Measurements from ENCODE around the gene UGT1A9. TPM values are rescaled to one million over a fixed set of nuclear protein-coding genes. Genes with fewer than 3 reads are reported as not detected.
A peak's percentile ranks its signal among the peaks of the same experiment; 100 is the strongest.

The UGT1A9 gene
- total and polyA plus RNA-seq, 2 of the 13 experiments (the other 11 are each of a cell fraction or from before 2014, with no cell fraction given): 0.07 TPM; not detected in 1

- TF ChIP-seq YEATS2 (CRISPR knock-in tag; IDR thresholded peaks at IDR 0.05; ENCODE audit: borderline replicate concordance) (peak; percentile 66; the same call in 1 of the 2 replicates), MYPOP (CRISPR knock-in tag; IDR thresholded peaks at IDR 0.05) (0 out of 2 replicates have a peak, but pooled peaks have one; percentile 46), SMARCC2 (IDR thresholded peaks at IDR 0.05) (no peak), EEA1 (CRISPR knock-in tag; IDR thresholded peaks at IDR 0.05; ENCODE audit: borderline replicate concordance) (no peak), ZNF281 (CRISPR knock-in tag; IDR thresholded peaks at IDR 0.05; ENCODE audit: borderline replicate concordance) (peak; percentile 71; the same call in 1 of the 2 replicates), RBM39 (IDR thresholded peaks at IDR 0.05; ENCODE audit: low read depth, low read length, poor library complexity, severe bottlenecking) (no peak), RERE (CRISPR knock-in tag; IDR thresholded peaks at IDR 0.05; ENCODE audit: low read depth) (peak; percentile 100), HMGXB3 (CRISPR knock-in tag; IDR thresholded peaks at IDR 0.05; ENCODE audit: borderline replicate concordance) (peak; percentile 41; the same call in 1 of the 2 replicates), FOXP1 (IDR thresholded peaks at IDR 0.05) (peak; percentile 78), FOXP1 (CRISPR knock-in tag; IDR thresholded peaks at IDR 0.05) (peak; percentile 97), DBP (CRISPR knock-in tag; IDR thresholded peaks at IDR 0.05; ENCODE audit: not compliant biosample characterization) (peak; percentile 52), KAT7 (CRISPR knock-in tag; IDR thresholded peaks at IDR 0.05; ENCODE audit: borderline replicate concordance) (peak; percentile 41; the same call in 1 of the 2 replicates), MIER3 (CRISPR knock-in tag; IDR thresholded peaks at IDR 0.05; ENCODE audit: borderline replicate concordance) (peak; percentile 95; the same call in 1 of the 2 replicates)
Observed at GRCh38 chr2:233745073-233745755, 73.5 kb downstream of the UGT1A9 start (continued).
